SU-DHL-6 (cell line): ENCODE results near the gene ITPR2.

Source experiments
- EZH2phosphoT487 ChIP-seq: fragments of 200-600 bp; sonication (generic), shearing (Covaris generic); conservative IDR thresholded peaks from 2 replicates; pipeline ENCODE4 v1.6.1; 2018; ENCODE audit warnings: mild to moderate bottlenecking, antibody characterized with exemption, low read length, moderate library complexity, mixed read lengths
- TF ChIP-seq, protein P1 (sequence below): fragments of 200-600 bp; sonication (generic); IDR thresholded peaks from one replicate; pipeline ENCODE4 v1.5.1; 2017; ENCODE audit warnings: antibody characterized with exemption, mild to moderate bottlenecking, low read length, moderate library complexity; ENCODE audit not compliant: insufficient read depth, poor library complexity, severe bottlenecking

DNA sequence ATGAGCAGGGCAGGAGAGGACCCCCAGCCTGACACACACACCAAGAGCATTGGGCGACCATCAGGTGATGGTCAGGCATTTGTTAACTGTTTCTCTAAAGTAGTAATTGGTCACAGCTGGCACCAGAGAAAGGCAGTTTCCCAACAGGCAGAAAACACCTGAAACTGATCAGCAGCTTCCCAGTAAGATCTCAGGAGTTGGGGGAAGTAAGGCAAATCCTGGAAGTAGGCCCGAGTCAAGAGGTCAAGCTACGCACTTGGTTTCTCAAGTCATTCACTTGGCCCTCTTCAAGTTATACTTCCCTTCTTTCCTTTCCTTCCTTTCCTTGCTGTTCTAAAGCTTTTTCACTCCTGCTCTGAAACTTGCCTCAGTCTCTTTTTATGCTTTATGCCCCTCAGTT is 501.9 kb downstream of the ITPR2 start:
- TF ChIP-seq, protein P1, sequence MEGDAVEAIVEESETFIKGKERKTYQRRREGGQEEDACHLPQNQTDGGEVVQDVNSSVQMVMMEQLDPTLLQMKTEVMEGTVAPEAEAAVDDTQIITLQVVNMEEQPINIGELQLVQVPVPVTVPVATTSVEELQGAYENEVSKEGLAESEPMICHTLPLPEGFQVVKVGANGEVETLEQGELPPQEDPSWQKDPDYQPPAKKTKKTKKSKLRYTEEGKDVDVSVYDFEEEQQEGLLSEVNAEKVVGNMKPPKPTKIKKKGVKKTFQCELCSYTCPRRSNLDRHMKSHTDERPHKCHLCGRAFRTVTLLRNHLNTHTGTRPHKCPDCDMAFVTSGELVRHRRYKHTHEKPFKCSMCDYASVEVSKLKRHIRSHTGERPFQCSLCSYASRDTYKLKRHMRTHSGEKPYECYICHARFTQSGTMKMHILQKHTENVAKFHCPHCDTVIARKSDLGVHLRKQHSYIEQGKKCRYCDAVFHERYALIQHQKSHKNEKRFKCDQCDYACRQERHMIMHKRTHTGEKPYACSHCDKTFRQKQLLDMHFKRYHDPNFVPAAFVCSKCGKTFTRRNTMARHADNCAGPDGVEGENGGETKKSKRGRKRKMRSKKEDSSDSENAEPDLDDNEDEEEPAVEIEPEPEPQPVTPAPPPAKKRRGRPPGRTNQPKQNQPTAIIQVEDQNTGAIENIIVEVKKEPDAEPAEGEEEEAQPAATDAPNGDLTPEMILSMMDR = no peak
- no peak for TF ChIP-seq EZH2phosphoT487
